ENCODE results near the gene HIVEP3.

DNA sequence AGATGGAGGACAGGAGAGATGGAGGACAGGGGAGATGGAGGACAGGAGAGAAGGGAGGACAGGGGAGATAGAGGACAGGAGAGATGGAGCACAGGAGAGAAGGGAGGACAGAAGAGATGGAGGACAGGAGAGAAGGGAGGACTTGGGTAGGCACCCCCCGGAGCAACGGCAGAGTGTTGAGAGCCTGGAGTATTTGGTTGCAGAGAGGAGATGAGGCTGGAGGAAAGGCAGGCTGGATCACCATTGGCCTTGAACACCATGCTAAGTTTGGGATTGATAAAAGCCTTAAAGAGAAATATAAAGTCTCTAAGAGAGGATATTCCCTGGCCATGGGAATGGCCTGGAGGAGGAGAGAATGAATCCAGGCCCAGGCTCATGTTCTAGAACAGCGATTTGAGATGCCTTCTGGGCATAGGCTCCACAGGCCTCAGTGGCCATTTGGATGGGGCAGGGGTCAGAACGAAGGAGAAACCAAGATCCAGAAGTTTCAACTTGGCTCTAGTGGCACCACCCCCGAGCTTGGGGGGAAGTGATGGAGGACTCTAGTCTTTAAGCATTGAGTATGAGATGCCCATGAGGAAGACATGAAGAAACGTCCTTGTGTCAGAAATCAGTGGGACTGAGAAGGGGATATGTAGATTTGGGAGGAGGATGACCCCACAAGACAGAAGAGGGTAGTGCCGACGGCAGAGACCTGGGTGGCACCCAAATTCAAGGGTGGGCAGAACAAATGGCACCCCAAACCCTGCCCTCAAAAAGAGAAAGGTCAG is 386.3 kb downstream of the HIVEP3 start:
- TF ChIP-seq, protein P1, sequence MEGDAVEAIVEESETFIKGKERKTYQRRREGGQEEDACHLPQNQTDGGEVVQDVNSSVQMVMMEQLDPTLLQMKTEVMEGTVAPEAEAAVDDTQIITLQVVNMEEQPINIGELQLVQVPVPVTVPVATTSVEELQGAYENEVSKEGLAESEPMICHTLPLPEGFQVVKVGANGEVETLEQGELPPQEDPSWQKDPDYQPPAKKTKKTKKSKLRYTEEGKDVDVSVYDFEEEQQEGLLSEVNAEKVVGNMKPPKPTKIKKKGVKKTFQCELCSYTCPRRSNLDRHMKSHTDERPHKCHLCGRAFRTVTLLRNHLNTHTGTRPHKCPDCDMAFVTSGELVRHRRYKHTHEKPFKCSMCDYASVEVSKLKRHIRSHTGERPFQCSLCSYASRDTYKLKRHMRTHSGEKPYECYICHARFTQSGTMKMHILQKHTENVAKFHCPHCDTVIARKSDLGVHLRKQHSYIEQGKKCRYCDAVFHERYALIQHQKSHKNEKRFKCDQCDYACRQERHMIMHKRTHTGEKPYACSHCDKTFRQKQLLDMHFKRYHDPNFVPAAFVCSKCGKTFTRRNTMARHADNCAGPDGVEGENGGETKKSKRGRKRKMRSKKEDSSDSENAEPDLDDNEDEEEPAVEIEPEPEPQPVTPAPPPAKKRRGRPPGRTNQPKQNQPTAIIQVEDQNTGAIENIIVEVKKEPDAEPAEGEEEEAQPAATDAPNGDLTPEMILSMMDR (IDR thresholded peaks at IDR 0.05; ENCODE audit: insufficient read depth, low read length), result no peak
- TF ChIP-seq, protein P2, sequence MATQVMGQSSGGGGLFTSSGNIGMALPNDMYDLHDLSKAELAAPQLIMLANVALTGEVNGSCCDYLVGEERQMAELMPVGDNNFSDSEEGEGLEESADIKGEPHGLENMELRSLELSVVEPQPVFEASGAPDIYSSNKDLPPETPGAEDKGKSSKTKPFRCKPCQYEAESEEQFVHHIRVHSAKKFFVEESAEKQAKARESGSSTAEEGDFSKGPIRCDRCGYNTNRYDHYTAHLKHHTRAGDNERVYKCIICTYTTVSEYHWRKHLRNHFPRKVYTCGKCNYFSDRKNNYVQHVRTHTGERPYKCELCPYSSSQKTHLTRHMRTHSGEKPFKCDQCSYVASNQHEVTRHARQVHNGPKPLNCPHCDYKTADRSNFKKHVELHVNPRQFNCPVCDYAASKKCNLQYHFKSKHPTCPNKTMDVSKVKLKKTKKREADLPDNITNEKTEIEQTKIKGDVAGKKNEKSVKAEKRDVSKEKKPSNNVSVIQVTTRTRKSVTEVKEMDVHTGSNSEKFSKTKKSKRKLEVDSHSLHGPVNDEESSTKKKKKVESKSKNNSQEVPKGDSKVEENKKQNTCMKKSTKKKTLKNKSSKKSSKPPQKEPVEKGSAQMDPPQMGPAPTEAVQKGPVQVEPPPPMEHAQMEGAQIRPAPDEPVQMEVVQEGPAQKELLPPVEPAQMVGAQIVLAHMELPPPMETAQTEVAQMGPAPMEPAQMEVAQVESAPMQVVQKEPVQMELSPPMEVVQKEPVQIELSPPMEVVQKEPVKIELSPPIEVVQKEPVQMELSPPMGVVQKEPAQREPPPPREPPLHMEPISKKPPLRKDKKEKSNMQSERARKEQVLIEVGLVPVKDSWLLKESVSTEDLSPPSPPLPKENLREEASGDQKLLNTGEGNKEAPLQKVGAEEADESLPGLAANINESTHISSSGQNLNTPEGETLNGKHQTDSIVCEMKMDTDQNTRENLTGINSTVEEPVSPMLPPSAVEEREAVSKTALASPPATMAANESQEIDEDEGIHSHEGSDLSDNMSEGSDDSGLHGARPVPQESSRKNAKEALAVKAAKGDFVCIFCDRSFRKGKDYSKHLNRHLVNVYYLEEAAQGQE (IDR thresholded peaks at IDR 0.05; ENCODE audit: insufficient replicate concordance, low read depth), result no peak
- no peak for TF ChIP-seq GABPA (IDR thresholded peaks at IDR 0.05; ENCODE audit: low read depth)
